Smooth muscle cell (in vitro differentiated cells): Measurements from ENCODE around the gene UFSP2. TPM values are rescaled to one million over a fixed set of nuclear protein-coding genes. Genes with fewer than 3 reads are reported as not detected.

ENCODE experiments used
- DNase-seq: peaks from one replicate; lab custom pipeline; 2025; ENCODE audit not compliant: unreplicated experiment; lab: John Stamatoyannopoulos, UW
- H2AFZ ChIP-seq: fragments of 200-600 bp; sonication (generic); 2 replicates; pipeline ENCODE4 v1.6.0; 2016; ENCODE audit warnings: antibody characterized with exemption, low read depth, mild to moderate bottlenecking
- H3F3A ChIP-seq: fragments of 200-600 bp; sonication (generic); 2 replicates; pipeline ENCODE4 v1.6.0; 2017; ENCODE audit warnings: antibody characterized with exemption, low read depth
- H3K27ac ChIP-seq: fragments of 200-600 bp; sonication (generic); 2 replicates; pipeline ENCODE4 v1.5.1; 2016; ENCODE audit warnings: low read depth, mild to moderate bottlenecking
- H3K27me3 ChIP-seq: fragments of 200-600 bp; sonication (generic); 2 replicates; pipeline ENCODE4 v1.6.1; 2016; ENCODE audit warnings: low read depth, mild to moderate bottlenecking
- H3K36me3 ChIP-seq: fragments of 200-600 bp; sonication (generic); 2 replicates; pipeline ENCODE4 v1.5.1; 2016; ENCODE audit warnings: low read depth
- H3K4me1 ChIP-seq: fragments of 200-600 bp; sonication (generic); 2 replicates; pipeline ENCODE4 v1.5.1; 2016; ENCODE audit warnings: low read depth
- H3K4me2 ChIP-seq: fragments of 200-600 bp; sonication (generic); 2 replicates; pipeline ENCODE4 v1.6.0; 2016; ENCODE audit warnings: mild to moderate bottlenecking
- H3K4me3 ChIP-seq: fragments of 200-600 bp; sonication (generic); 2 replicates; pipeline ENCODE4 v1.5.1; 2016; ENCODE audit warnings: mild to moderate bottlenecking
- H3K79me2 ChIP-seq: fragments of 200-600 bp; sonication (generic); 2 replicates; pipeline ENCODE4 v1.6.0; 2016; ENCODE audit warnings: low read depth, mild to moderate bottlenecking
- H3K9ac ChIP-seq: fragments of 200-600 bp; sonication (generic); 2 replicates; pipeline ENCODE4 v1.6.0; 2016; ENCODE audit warnings: low read depth
- H3K9me3 ChIP-seq: fragments of 200-600 bp; sonication (generic); replicated peaks from 2 replicates; pipeline ENCODE4 v1.5.1; 2016; ENCODE audit warnings: low read depth
- H4K20me1 ChIP-seq: fragments of 200-600 bp; sonication (generic); 2 replicates; pipeline ENCODE4 v1.6.0; 2016; ENCODE audit warnings: low read depth
- WGBS: methylation state at CpG from one replicate; pipeline ENCODE4 v1.1.7; 2016; ENCODE audit warnings: low lambda C conversion rate; 5-methylcytosine and 5-hydroxymethylcytosine counted together
- polyA plus RNA-seq: library from polyadenylated mRNA; unstranded; fragments of >200 nt; fragmentation: Nextera tagmentation; extraction: Ambion mirVana; gene quantifications from 2 replicates; pipeline ENCODE4 v1.2.1, GENCODE V29; 2016
- total RNA-seq: library from RNA; depleted of rRNA; stranded (reverse); fragments of >200 nt; gene quantifications from 2 replicates; pipeline ENCODE4 v1.2.3, GENCODE V29; 2014
- TF ChIP-seq, protein P1 (sequence below): fragments of 200-600 bp; sonication (generic); IDR thresholded peaks from 2 replicates; pipeline ENCODE4 v1.5.1; 2017; ENCODE audit warnings: borderline replicate concordance, mild to moderate bottlenecking, antibody characterized with exemption; ENCODE audit not compliant: insufficient read depth, poor library complexity, severe bottlenecking

The UFSP2 gene
- total and polyA plus RNA-seq, 2 experiments from 2014 or later = 36.6 to 65.0 TPM

DNA sequence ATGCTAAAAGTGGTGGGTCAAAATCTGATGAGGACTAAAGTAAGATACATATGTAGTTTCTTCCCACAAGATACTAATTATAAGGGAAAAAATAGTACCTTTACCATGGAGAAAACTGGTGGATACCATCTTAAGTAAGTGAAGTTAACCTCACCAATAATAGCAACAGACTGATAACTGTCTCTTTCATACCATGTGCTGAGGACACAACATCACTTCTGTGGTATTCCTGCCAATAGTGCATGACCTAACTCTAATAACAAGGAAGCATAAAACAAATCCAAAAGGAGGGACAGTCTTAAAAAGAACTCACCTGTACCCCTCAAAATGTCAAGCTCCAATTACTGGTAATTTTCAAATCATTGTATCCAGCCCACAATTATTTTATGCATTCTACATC, 8.8 kb downstream of the UFSP2 start:
- Histone ChIP-seq H4K20me1 (peaks cover 11% of the 10 kb centered on the region), H3K9ac (no peak overlapping the region), H3K4me2 (no peak overlapping the region), H3K4me1 (peaks cover 2% of the 10 kb centered on the region), H3K36me3 (peaks cover 24% of the 10 kb centered on the region), H2AFZ (no peak overlapping the region), H3K27ac (no peak overlapping the region), H3K4me3 (no peak overlapping the region), H3F3A (no peaks in the 10 kb centered on the region), H3K27me3 (no peaks in the 10 kb centered on the region), H3K79me2 (peaks cover 18% of the 10 kb centered on the region), H3K9me3 (no peaks in the 10 kb centered on the region)
- TF ChIP-seq, protein P1, sequence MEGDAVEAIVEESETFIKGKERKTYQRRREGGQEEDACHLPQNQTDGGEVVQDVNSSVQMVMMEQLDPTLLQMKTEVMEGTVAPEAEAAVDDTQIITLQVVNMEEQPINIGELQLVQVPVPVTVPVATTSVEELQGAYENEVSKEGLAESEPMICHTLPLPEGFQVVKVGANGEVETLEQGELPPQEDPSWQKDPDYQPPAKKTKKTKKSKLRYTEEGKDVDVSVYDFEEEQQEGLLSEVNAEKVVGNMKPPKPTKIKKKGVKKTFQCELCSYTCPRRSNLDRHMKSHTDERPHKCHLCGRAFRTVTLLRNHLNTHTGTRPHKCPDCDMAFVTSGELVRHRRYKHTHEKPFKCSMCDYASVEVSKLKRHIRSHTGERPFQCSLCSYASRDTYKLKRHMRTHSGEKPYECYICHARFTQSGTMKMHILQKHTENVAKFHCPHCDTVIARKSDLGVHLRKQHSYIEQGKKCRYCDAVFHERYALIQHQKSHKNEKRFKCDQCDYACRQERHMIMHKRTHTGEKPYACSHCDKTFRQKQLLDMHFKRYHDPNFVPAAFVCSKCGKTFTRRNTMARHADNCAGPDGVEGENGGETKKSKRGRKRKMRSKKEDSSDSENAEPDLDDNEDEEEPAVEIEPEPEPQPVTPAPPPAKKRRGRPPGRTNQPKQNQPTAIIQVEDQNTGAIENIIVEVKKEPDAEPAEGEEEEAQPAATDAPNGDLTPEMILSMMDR = no peak
- no peak for DNase-seq

DNA sequence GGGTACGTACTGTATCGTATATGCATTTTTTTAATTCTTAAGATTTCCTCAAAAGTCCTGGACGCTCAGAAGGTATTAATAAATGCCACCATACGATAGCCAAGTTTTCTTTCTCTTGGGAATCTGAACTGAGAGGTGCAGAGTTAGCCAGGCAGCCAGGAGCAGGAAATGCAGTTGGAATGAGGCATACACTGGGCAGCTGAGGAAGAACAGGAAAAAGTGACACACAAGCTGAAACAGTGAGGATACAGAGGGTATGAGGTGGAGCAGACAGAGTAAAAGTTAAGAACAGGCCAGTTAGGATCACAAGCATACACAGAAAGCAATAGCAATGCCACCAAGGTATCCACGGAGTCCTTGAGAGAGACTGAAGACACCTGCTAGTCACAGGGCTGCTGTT, 13.4 kb downstream of the UFSP2 start:
- Histone ChIP-seq H3K79me2 (no peaks in the 10 kb centered on the region), H3K4me2 (no peak overlapping the region), H3K27ac (no peak overlapping the region), H3K9ac (no peak overlapping the region), H2AFZ (no peak overlapping the region), H3F3A (no peaks in the 10 kb centered on the region), H4K20me1 (no peaks in the 10 kb centered on the region), H3K36me3 (peaks cover 37% of the 10 kb centered on the region), H3K4me1 (no peaks in the 10 kb centered on the region), H3K27me3 (no peaks in the 10 kb centered on the region), H3K9me3 (peaks cover 6% of the 10 kb centered on the region), H3K4me3 (no peak overlapping the region)
- WGBS = 96% methylated on average over 5 of the region's 5 CpGs
- no peak for DNase-seq
- TF ChIP-seq, protein P1 = no peak

DNA sequence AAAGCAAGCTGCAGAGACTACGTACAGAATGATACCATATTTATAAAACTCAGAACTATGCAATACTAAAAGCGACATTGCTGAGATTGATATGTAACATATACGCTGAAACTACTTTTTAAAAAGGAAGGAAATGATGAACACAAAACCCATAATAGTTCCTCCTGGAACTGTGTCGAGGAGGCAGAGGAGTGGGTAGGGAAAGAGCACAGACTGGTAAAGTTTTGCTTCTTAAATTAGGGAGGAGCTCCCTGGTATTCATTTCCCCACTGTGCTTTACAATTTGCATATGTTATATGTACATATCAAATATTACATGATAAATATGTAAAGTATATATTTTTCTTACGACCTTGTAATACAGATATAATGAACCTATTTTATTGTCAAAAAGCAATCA, 13.9 kb downstream of the UFSP2 start:
- no peaks in the 10 kb centered on the region for H3K79me2 ChIP-seq
- no peaks in the 10 kb centered on the region for H3K27me3 ChIP-seq
- H3K9me3 ChIP-seq = peaks cover 6% of the 10 kb centered on the region
- no peak overlapping the region for H3K4me2 ChIP-seq
- no peaks in the 10 kb centered on the region for H3K4me1 ChIP-seq
- TF ChIP-seq, protein P1 = no peak
- H3K4me3 ChIP-seq = no peak overlapping the region
- no peak for DNase-seq
- 95% methylated on average over 5 of the region's 5 CpGs for WGBS
- H3F3A ChIP-seq = no peaks in the 10 kb centered on the region
- peaks cover 35% of the 10 kb centered on the region for H3K36me3 ChIP-seq
- no peak overlapping the region for H2AFZ ChIP-seq
- no peak overlapping the region for H3K9ac ChIP-seq
- no peaks in the 10 kb centered on the region for H4K20me1 ChIP-seq
- no peak overlapping the region for H3K27ac ChIP-seq

DNA sequence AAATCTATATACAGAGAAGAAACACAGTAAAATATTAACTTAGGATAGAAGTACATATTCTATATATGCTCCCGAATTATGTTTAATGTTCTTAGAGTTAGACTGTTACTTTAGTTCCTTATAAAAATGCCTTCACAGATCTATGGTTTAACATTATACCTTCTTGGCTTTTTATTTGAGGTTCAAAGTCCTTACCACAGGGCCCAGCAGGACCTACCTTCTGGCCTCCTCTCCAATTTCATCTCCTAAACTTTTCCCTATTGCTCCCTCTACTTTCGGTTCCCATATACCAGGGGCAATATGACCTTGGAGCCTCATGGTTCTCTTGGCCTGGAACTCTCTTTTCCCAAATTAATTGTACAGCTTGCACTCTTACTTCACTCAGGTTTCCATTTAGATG, 17.3 kb downstream of the UFSP2 start:
- no peak overlapping the region for H3K9ac ChIP-seq
- DNase-seq = no peak
- no peaks in the 10 kb centered on the region for H3F3A ChIP-seq
- peaks cover 6% of the 10 kb centered on the region for H3K9me3 ChIP-seq
- no peaks in the 10 kb centered on the region for H3K27me3 ChIP-seq
- peaks cover 27% of the 10 kb centered on the region for H3K36me3 ChIP-seq
- 98% methylated on average over 2 of the region's 2 CpGs for WGBS
- no peaks in the 10 kb centered on the region for H4K20me1 ChIP-seq
- H3K4me1 ChIP-seq = no peaks in the 10 kb centered on the region
- H3K79me2 ChIP-seq = no peaks in the 10 kb centered on the region
- H3K27ac ChIP-seq = no peak overlapping the region
- TF ChIP-seq, protein P1 = no peak
- no peak overlapping the region for H2AFZ ChIP-seq
- H3K4me2 ChIP-seq = no peak overlapping the region
- H3K4me3 ChIP-seq = no peak overlapping the region
